Muscle layer of duodenum (tissue), 2 donors: ENCODE data around the gene KCNN3.
A peak's percentile ranks its signal among the peaks of the same experiment; 100 is the strongest.
"Not testable (repeated sequence)": the region's sequence is repeated elsewhere in the genome, so short reads cannot be mapped to it uniquely, and the experiment has no call there.

Experiments used
- H3K27ac ChIP-seq: one replicate; pipeline ENCODE4 v1.7.0; 2013; ENCODE audit warnings: mild to moderate bottlenecking, low read length
- H3K27me3 ChIP-seq: one replicate; pipeline ENCODE4 v1.7.0; 2013; ENCODE audit warnings: low read depth, mild to moderate bottlenecking, control low read depth, low read length
- H3K36me3 ChIP-seq, 2 donors: one replicate each; pipeline ENCODE4 v1.7.0; 2013; ENCODE audit warnings: low read length in 2 of 2, control low read depth in 1 of 2, mild to moderate bottlenecking in 1 of 2; ENCODE audit not compliant: insufficient read depth in 2 of 2, control insufficient read depth in 1 of 2
- H3K4me1 ChIP-seq, 2 donors: one replicate each; pipeline ENCODE4 v1.7.0; 2013; ENCODE audit warnings: low read length in 2 of 2, mild to moderate bottlenecking in 2 of 2, control low read depth in 1 of 2, moderate library complexity in 1 of 2; ENCODE audit not compliant: insufficient read depth in 2 of 2, control insufficient read depth in 1 of 2
- H3K4me3 ChIP-seq, 2 donors: one replicate each; pipeline ENCODE4 v1.7.0; 2013; ENCODE audit warnings: low read length in 2 of 2, low read depth in 1 of 2, mild to moderate bottlenecking in 1 of 2
- H3K9me3 ChIP-seq, 2 donors: one replicate each; pipeline ENCODE4 v1.7.0; 2013; ENCODE audit warnings: low read length in 2 of 2, control low read depth in 1 of 2, mild to moderate bottlenecking in 1 of 2; ENCODE audit not compliant: control insufficient read depth in 1 of 2
- donor health status: healthy.

The KCNN3 gene

GRCh38 chr1:154870115-154870571 is at the start of gene KCNN3:
TSS of gene KCNN3 (minus strand) at chr1:154870281. CDS start at chr1:154869964, 317 bp downstream.
- Histone ChIP-seq H3K36me3 (no peaks in the 10 kb centered on the region), H3K9me3 (no peaks in the 10 kb centered on the region), H3K4me3 (peak within 1 kb of the TSS; percentile 76 to 78), H3K27ac (peak within 1 kb of the TSS; percentile 68), H3K4me1 (peaks cover 4 to 26% of the 10 kb centered on the region in 2 donors), H3K27me3 (peaks cover 12% of the 10 kb centered on the region)

GRCh38 chr1:154913273-154913672 is 43.2 kb upstream of the KCNN3 start:
- H3K27ac ChIP-seq: no peak overlapping the region
- no peak overlapping the region for H3K4me3 ChIP-seq
- H3K36me3 ChIP-seq: no peaks in the 10 kb centered on the region
- no peaks in the 10 kb centered on the region for H3K9me3 ChIP-seq
- no peaks in the 10 kb centered on the region for H3K27me3 ChIP-seq
- H3K4me1 ChIP-seq: no peaks in the 10 kb centered on the region

- H3K36me3 ChIP-seq: no peaks in the 10 kb centered on the region
- no peak overlapping the region for H3K27ac ChIP-seq
- H3K27me3 ChIP-seq: no peaks in the 10 kb centered on the region
- H3K4me3 ChIP-seq: no peak overlapping the region
- H3K9me3 ChIP-seq: no peaks in the 10 kb centered on the region
- no peaks in the 10 kb centered on the region for H3K4me1 ChIP-seq
Measured at GRCh38 chr1:154912755-154913154, 42.7 kb upstream of the KCNN3 start.

- no peaks in the 10 kb centered on the region for H3K27me3 ChIP-seq
- no peaks in the 10 kb centered on the region for H3K36me3 ChIP-seq
- no peak overlapping the region for H3K27ac ChIP-seq
- no peak overlapping the region for H3K4me3 ChIP-seq
- H3K9me3 ChIP-seq: no peaks in the 10 kb centered on the region
- H3K4me1 ChIP-seq: no peaks in the 10 kb centered on the region
Measured at GRCh38 chr1:154911691-154912550, 41.8 kb upstream of the KCNN3 start.

- Histone ChIP-seq H3K36me3 (no peaks in the 10 kb centered on the region), H3K27me3 (no peaks in the 10 kb centered on the region), H3K9me3 (no peaks in the 10 kb centered on the region), H3K4me1 (no peaks in the 10 kb centered on the region), H3K4me3 (no peak overlapping the region), H3K27ac (no peak overlapping the region)
Measured at GRCh38 chr1:154910851-154911250, 40.8 kb upstream of the KCNN3 start.

- Histone ChIP-seq H3K4me3 (no peak overlapping the region), H3K36me3 (no peaks in the 10 kb centered on the region), H3K4me1 (no peaks in the 10 kb centered on the region), H3K27ac (no peak overlapping the region), H3K27me3 (no peaks in the 10 kb centered on the region), H3K9me3 (no peaks in the 10 kb centered on the region)
Measured at GRCh38 chr1:154908937-154909336, 38.9 kb upstream of the KCNN3 start.

- H3K36me3 ChIP-seq, H3K4me1 ChIP-seq, H3K27me3 ChIP-seq, H3K9me3 ChIP-seq, H3K4me3 ChIP-seq, H3K27ac ChIP-seq: not testable (repeated sequence)
Measured at GRCh38 chr1:154908129-154908528, 38.0 kb upstream of the KCNN3 start.

- H3K4me3 ChIP-seq: no peak overlapping the region
- H3K36me3 ChIP-seq: no peaks in the 10 kb centered on the region
Measured at GRCh38 chr1:154906621-154907081, 36.6 kb upstream of the KCNN3 start.

GRCh38 chr1:154902938-154903566 is 33.0 kb upstream of the KCNN3 start:
- Histone ChIP-seq H3K4me1 (no peaks in the 10 kb centered on the region), H3K36me3 (no peaks in the 10 kb centered on the region), H3K9me3 (no peaks in the 10 kb centered on the region), H3K4me3 (no peak overlapping the region), H3K27ac (no peak overlapping the region), H3K27me3 (no peaks in the 10 kb centered on the region)

More at GRCh38 chr1:154906621-154907081, 36.6 kb upstream of the KCNN3 start:
- no peaks in the 10 kb centered on the region for H3K27me3 ChIP-seq
- H3K27ac ChIP-seq: no peak overlapping the region
- no peaks in the 10 kb centered on the region for H3K4me1 ChIP-seq
- no peaks in the 10 kb centered on the region for H3K9me3 ChIP-seq

GRCh38 chr1:154901591-154901990 is 31.5 kb upstream of the KCNN3 start:
- Histone ChIP-seq H3K27ac (no peak overlapping the region), H3K36me3 (no peaks in the 10 kb centered on the region), H3K9me3 (no peaks in the 10 kb centered on the region), H3K4me3 (no peak overlapping the region), H3K4me1 (no peaks in the 10 kb centered on the region), H3K27me3 (no peaks in the 10 kb centered on the region)

GRCh38 chr1:154899041-154899440 is 29.0 kb upstream of the KCNN3 start:
- Histone ChIP-seq H3K36me3 (no peaks in the 10 kb centered on the region), H3K27me3 (no peaks in the 10 kb centered on the region), H3K4me3 (no peak overlapping the region), H3K27ac (no peak overlapping the region), H3K4me1 (no peaks in the 10 kb centered on the region), H3K9me3 (no peaks in the 10 kb centered on the region)
